ENCODE measurements around the gene SMCP.

SMCP gene

GRCh38 chr1:152878042-152878441 is at the start of gene SMCP:
TSS of gene SMCP (plus strand) at chr1:152878322. CDS start at chr1:152884423, 6,101 bp downstream.
- DNase-seq (ENCODE audit: low read depth), result no peak

GRCh38 chr1:152836870-152837269 is 41.3 kb upstream of the SMCP start:
- DNase-seq (ENCODE audit: low read depth), result no peak

- no peak for DNase-seq (ENCODE audit: low read depth)
These were observed 35.6 kb upstream of the SMCP start, which contains the start of gene LCE6A for GRCh38 chr1:152842556-152842955. TSS of gene LCE6A (plus strand) at chr1:152842856. CDS start at chr1:152843521, 665 bp downstream.

GRCh38 chr1:152855661-152856060 is 22.5 kb upstream of the SMCP start:
- no peak for DNase-seq (ENCODE audit: low read depth)

- no peak for DNase-seq (ENCODE audit: low read depth)
These were observed 20.1 kb upstream of the SMCP start for GRCh38 chr1:152858062-152858461.

- no peak for DNase-seq (ENCODE audit: low read depth)
These were observed 18.4 kb upstream of the SMCP start, which contains the start of gene LCE7A for GRCh38 chr1:152859696-152860095. TSS of gene LCE7A (plus strand) at chr1:152859996. CDS start at chr1:152860698, 702 bp downstream.

GRCh38 chr1:152860129-152860528 is 18.0 kb upstream of the SMCP start:
- no peak for DNase-seq (ENCODE audit: low read depth)

GRCh38 chr1:152861374-152861773 is 16.7 kb upstream of the SMCP start:
- DNase-seq (ENCODE audit: low read depth), result no peak

GRCh38 chr1:152864443-152864842 is 13.7 kb upstream of the SMCP start:
- DNase-seq (ENCODE audit: low read depth), result no peak

- no peak for DNase-seq (ENCODE audit: low read depth)
These were observed 11.8 kb upstream of the SMCP start for GRCh38 chr1:152866321-152866720.

- DNase-seq (ENCODE audit: low read depth), result peak; percentile 36
These were observed 8.2 kb upstream of the SMCP start for GRCh38 chr1:152869808-152870419.

GRCh38 chr1:152870831-152871730 is 7.0 kb upstream of the SMCP start:
- DNase-seq (ENCODE audit: low read depth), result peak; percentile 12

GRCh38 chr1:152871731-152872126 is 6.4 kb upstream of the SMCP start:
- no peak for DNase-seq (ENCODE audit: low read depth)

- no peak for DNase-seq (ENCODE audit: low read depth)
These were observed 4.6 kb upstream of the SMCP start for GRCh38 chr1:152873495-152873894.

GRCh38 chr1:152876827-152877226 is 1.3 kb upstream of the SMCP start:
- no peak for DNase-seq (ENCODE audit: low read depth)

- no peak for DNase-seq (ENCODE audit: low read depth)
These were observed 1.6 kb downstream of the SMCP start for GRCh38 chr1:152879559-152880198.

- no peak for DNase-seq (ENCODE audit: low read depth)
These were observed 2.2 kb downstream of the SMCP start for GRCh38 chr1:152880316-152880715.

- no peak for DNase-seq (ENCODE audit: low read depth)
These were observed 2.8 kb downstream of the SMCP start for GRCh38 chr1:152880907-152881306.

- DNase-seq (ENCODE audit: low read depth), result no peak
These were observed 6.0 kb downstream of the SMCP start for GRCh38 chr1:152884085-152884484.

GRCh38 chr1:152884506-152884905 is 6.4 kb downstream of the SMCP start:
- DNase-seq (ENCODE audit: low read depth), result no peak

GRCh38 chr1:152884966-152885624 is 7.0 kb downstream of the SMCP start:
- DNase-seq (ENCODE audit: low read depth), result no peak

GRCh38 chr1:152886085-152886484 is 8.0 kb downstream of the SMCP start:
- no peak for DNase-seq (ENCODE audit: low read depth)

All from amniotic epithelial cell (primary cell).